Natural killer cell (primary cell): Measurements from ENCODE around the gene MIOS. TPM values are rescaled to one million over a fixed set of nuclear protein-coding genes. Genes with fewer than 3 reads are reported as not detected.

Experiments
- ATAC-seq, 3 donors: fragments of 150-1000 bp in 2 of 3; fragments of 200-7000 bp in 1 of 3; cut with Tn5 transposase; 1 replicate in 1 of 3; 2 replicates in 2 of 3; pipeline ENCODE4 v1.10.0; 2021; ENCODE audit warnings: mild to moderate bottlenecking in 2 of 3, moderate library complexity in 2 of 3
- DNase-seq, 2 donors: peaks; one replicate each; pipeline versions ENCODE4 v3.0.0 to v3.0.0-alpha.2; 2013 to 2021; ENCODE audit warnings: mixed read lengths in 1 of 2
- H3K27ac ChIP-seq: one replicate; pipeline ENCODE4 v1.5.1; 2013; ENCODE audit warnings: mild to moderate bottlenecking, low read length
- H3K27me3 ChIP-seq: one replicate; pipeline ENCODE4 v1.6.1; 2013; ENCODE audit warnings: low read length; ENCODE audit not compliant: control insufficient read depth, insufficient read depth
- H3K36me3 ChIP-seq: one replicate; pipeline ENCODE4 v1.6.1; 2013; ENCODE audit warnings: low read length; ENCODE audit not compliant: control insufficient read depth, insufficient read depth
- H3K4me1 ChIP-seq: one replicate; pipeline ENCODE4 v1.6.1; 2013; ENCODE audit warnings: low read length; ENCODE audit not compliant: control insufficient read depth, insufficient read depth
- H3K4me3 ChIP-seq: one replicate; pipeline ENCODE4 v1.5.1; 2013; ENCODE audit warnings: low read length
- H3K9me3 ChIP-seq: one replicate; pipeline ENCODE4 v1.6.1; 2013; ENCODE audit warnings: low read length; ENCODE audit not compliant: control insufficient read depth, insufficient read depth
- H3K27ac Mint-ChIP-seq, 2 donors: one replicate each; pipeline ENCODE4 v1.8.0; 2022; ENCODE audit warnings: mild to moderate bottlenecking in 2 of 2, mixed read lengths in 2 of 2, moderate library complexity in 1 of 2
- H3K27me3 Mint-ChIP-seq, 2 donors: one replicate each; pipeline ENCODE4 v1.8.0; 2022; ENCODE audit warnings: low read depth in 2 of 2, mixed read lengths in 2 of 2
- H3K36me3 Mint-ChIP-seq: one replicate; pipeline ENCODE4 v1.8.0; 2022; ENCODE audit warnings: mixed read lengths
- H3K4me1 Mint-ChIP-seq, 2 donors: one replicate each; pipeline ENCODE4 v1.8.0; 2022; ENCODE audit warnings: mixed read lengths in 2 of 2
- H3K4me3 Mint-ChIP-seq: one replicate; pipeline ENCODE4 v1.8.0; 2022; ENCODE audit warnings: mild to moderate bottlenecking, moderate library complexity, mixed read lengths
- H3K9me3 Mint-ChIP-seq, 2 donors: one replicate each; pipeline ENCODE4 v1.8.0; 2022; ENCODE audit warnings: mixed read lengths in 2 of 2
- CTCF ChIP-seq: fragments of 200-600 bp; IDR thresholded peaks from one replicate; pipeline ENCODE4 v1.8.0; 2022; ENCODE audit warnings: antibody characterized with exemption
- WGBS: methylation state at CpG from one replicate; pipeline ENCODE4 v1.1.7; 2013; ENCODE audit warnings: missing lambda C conversion rate; ENCODE audit not compliant: insufficient coverage; 5-methylcytosine and 5-hydroxymethylcytosine counted together
- intact Hi-C: fragments of 100-400 bp; cut with micrococcal nuclease; formaldehyde crosslinking; loops from one replicate; pipeline ENCODE4 v1.14.2; 2022
- total RNA-seq, 4 donors: library from RNA; stranded (reverse); fragments of 120-200 nt in 1 of 4; gene quantifications; one replicate each; pipeline versions ENCODE4 v1.2.3 to v1.2.4, GENCODE V29; 2013 to 2022

Gene MIOS
- total RNA-seq, 3 donors from 2014 or later (not counting 1 experiment from before 2014, with no cell fraction given), result 23.5 to 30.9 (median 28.9) TPM

DNA sequence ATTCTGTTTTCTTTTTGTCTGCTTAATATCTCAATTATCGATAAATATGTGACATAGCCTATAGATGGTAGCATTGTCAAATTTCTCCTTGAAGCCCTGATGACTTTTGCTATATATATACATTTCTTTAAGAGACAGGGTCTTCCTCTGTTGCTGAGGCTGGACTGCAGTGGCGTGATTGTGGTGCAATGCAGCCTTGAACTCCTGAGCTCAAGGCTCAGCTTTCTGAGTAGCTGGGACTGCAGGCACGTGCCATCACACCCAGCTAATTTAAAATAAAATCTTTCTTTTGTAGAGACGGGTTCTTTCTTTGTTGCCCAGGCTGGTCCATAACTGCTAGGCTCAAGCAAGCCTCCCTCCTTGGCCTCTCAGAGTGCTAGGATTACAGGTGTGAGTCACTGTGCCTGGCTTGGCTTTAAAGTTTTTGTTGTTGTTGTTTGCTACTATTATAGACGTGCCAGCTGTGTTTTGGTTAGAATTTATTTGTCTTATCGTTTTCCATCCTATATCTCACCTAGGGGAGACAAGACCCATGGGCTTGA lies 80.9 kb downstream of the MIOS start:
- Histone ChIP-seq H3K4me1 (no peaks in the 10 kb centered on the region), H3K4me3 (no peak overlapping the region), H3K27me3 (no peaks in the 10 kb centered on the region), H3K9me3 (no peaks in the 10 kb centered on the region), H3K36me3 (no peaks in the 10 kb centered on the region), H3K27ac (no peak overlapping the region)
- Mint-ChIP-seq H3K9me3 (no peaks in the 10 kb centered on the region), H3K27ac (no peak overlapping the region), H3K4me1 (peaks cover 14 to 30% of the 10 kb centered on the region in 2 donors), H3K4me3 (no peak overlapping the region), H3K36me3 (no peaks in the 10 kb centered on the region), H3K27me3 (no peaks in the 10 kb centered on the region)
- 97% methylated on average over 4 of the region's 6 CpGs for WGBS
- TF ChIP-seq CTCF, result no peak
- DNase-seq (no peak), ATAC-seq (no peak)
- intact Hi-C loops, result no loop called here

GRCh38 chr7:7650682-7651206 lies 84.1 kb downstream of the MIOS start:
- TF ChIP-seq CTCF, result no peak
- WGBS, result 100% methylated on average over 2 of the region's 2 CpGs
- H3K4me3 ChIP-seq, result no peak overlapping the region
- no peaks in the 10 kb centered on the region for H3K36me3 ChIP-seq
- Mint-ChIP-seq H3K27ac (no peak overlapping the region), H3K36me3 (no peaks in the 10 kb centered on the region), H3K4me1 (peaks cover 24 to 30% of the 10 kb centered on the region in 2 donors), H3K4me3 (no peak overlapping the region), H3K9me3 (no peaks in the 10 kb centered on the region), H3K27me3 (no peaks in the 10 kb centered on the region)
- H3K9me3 ChIP-seq, result no peaks in the 10 kb centered on the region
- DNase-seq, result no peak
- intact Hi-C loops, result no loop called here
- no peak for ATAC-seq
- no peaks in the 10 kb centered on the region for H3K4me1 ChIP-seq
- H3K27ac ChIP-seq, result no peak overlapping the region
- no peaks in the 10 kb centered on the region for H3K27me3 ChIP-seq

DNA sequence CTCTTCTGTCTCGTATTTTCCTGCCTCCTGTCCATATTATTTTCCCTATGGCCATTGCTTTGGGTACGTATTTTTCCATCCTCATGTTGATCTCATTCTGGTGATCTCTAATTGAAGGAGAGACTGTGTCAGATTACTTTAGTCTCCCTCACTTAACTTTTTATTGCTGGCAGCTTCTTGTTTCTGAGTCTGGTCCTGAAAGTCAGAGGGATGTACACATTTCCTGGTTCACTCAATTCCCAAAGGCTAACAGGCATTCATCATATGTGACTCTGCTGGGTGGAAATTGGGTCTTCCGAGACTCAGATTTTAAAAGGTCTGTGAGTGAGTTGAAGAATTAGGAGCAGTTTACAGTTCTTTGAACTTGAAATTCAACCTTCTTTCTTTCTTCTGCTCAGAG lies 84.8 kb downstream of the MIOS start:
- H3K9me3 ChIP-seq, result no peaks in the 10 kb centered on the region
- WGBS, result 90% methylated on average over 2 of the region's 3 CpGs
- Mint-ChIP-seq H3K4me3 (no peak overlapping the region), H3K36me3 (no peaks in the 10 kb centered on the region), H3K9me3 (no peaks in the 10 kb centered on the region), H3K27ac (peak overlapping the region in 1 of 2 donors; percentile 41), H3K27me3 (no peaks in the 10 kb centered on the region), H3K4me1 (peaks cover 27 to 30% of the 10 kb centered on the region in 2 donors)
- H3K36me3 ChIP-seq, result no peaks in the 10 kb centered on the region
- no peak overlapping the region for H3K4me3 ChIP-seq
- no peaks in the 10 kb centered on the region for H3K4me1 ChIP-seq
- intact Hi-C loops, result no loop called here
- TF ChIP-seq CTCF, result no peak
- DNase-seq (no peak), ATAC-seq (no peak)
- no peak overlapping the region for H3K27ac ChIP-seq
- H3K27me3 ChIP-seq, result no peaks in the 10 kb centered on the region
